IMR-90 (cell line): Measurements from ENCODE around the gene SEC14L6. TPM values are rescaled to one million over a fixed set of nuclear protein-coding genes. Genes with fewer than 3 reads are reported as not detected.

Source experiments
- ATAC-seq: fragments of 200-7000 bp; cut with Tn5 transposase; 2 replicates; pipeline ENCODE4 v1.9.1; 2020; ENCODE audit warnings: low read depth, mild to moderate bottlenecking, moderate library complexity
- BruUV-seq: library from RNA; stranded (reverse); fragments of 400-500 nt; replicated peaks from 2 replicates; lab custom pipeline; 2021; lab: Mats Ljungman, UMichigan
- CTCF ChIA-PET: fragments of 300-600 bp; formaldehyde crosslinking; extraction: SDS; loops from one replicate; lab custom pipeline; 2021; ENCODE audit warnings: antibody characterized with exemption; lab: Yijun Ruan, JAX
- POLR2A ChIA-PET: fragments of 300-600 bp; sonication (Branson Sonifier 250); formaldehyde crosslinking; loops from one replicate; lab custom pipeline; 2022; ENCODE audit warnings: antibody characterized with exemption; ENCODE audit not compliant: unreplicated experiment; lab: Charles Lee
- DNase-seq: peaks from one replicate; pipeline ENCODE4 v3.0.0; 2013
- H2AFZ ChIP-seq: replicated peaks from 2 replicates; pipeline ENCODE3; 2013; ENCODE audit warnings: low read length, mild to moderate bottlenecking; ENCODE audit not compliant: poor library complexity
- H2AK5ac ChIP-seq: 2 replicates; pipeline ENCODE4 v1.6.1; 2013; ENCODE audit warnings: low read depth, low read length, inconsistent platforms
- H2AK9ac ChIP-seq: replicated peaks from 2 replicates; pipeline ENCODE3; 2013; ENCODE audit warnings: mild to moderate bottlenecking, low read depth, low read length, moderate library complexity; ENCODE audit not compliant: poor library complexity
- H2BK120ac ChIP-seq: 2 replicates; pipeline ENCODE4 v1.6.1; 2013; ENCODE audit warnings: low read depth, low read length, inconsistent platforms
- H2BK15ac ChIP-seq: 3 replicates; pipeline ENCODE4 v1.6.1; 2013; ENCODE audit warnings: low read depth, low read length, inconsistent platforms
- H2BK20ac ChIP-seq: 2 replicates; pipeline ENCODE4 v1.6.1; 2013; ENCODE audit warnings: low read depth, mild to moderate bottlenecking, inconsistent platforms, low read length, moderate library complexity
- H2BK5ac ChIP-seq: 2 replicates; pipeline ENCODE4 v1.6.1; 2013; ENCODE audit warnings: mild to moderate bottlenecking, low read depth, low read length, inconsistent platforms; ENCODE audit not compliant: poor library complexity, severe bottlenecking
- H3K14ac ChIP-seq: replicated peaks from 2 replicates; pipeline ENCODE4 v1.6.1; 2013; ENCODE audit warnings: low read depth, low read length, inconsistent platforms
- H3K18ac ChIP-seq: 2 replicates; pipeline ENCODE4 v1.6.1; 2013; ENCODE audit warnings: low read depth, low read length, control low read depth
- H3K23ac ChIP-seq: 2 replicates; pipeline ENCODE4 v1.6.1; 2013; ENCODE audit warnings: low read depth, low read length, inconsistent platforms
- H3K27ac ChIP-seq: 2 replicates; pipeline ENCODE4 v1.5.1; 2013; ENCODE audit warnings: mild to moderate bottlenecking, control low read depth, low read length; ENCODE audit not compliant: insufficient read depth
- H3K27me3 ChIP-seq: 2 replicates; pipeline ENCODE4 v1.6.1; 2013; ENCODE audit warnings: low read length; ENCODE audit not compliant: control insufficient read depth, insufficient read depth
- H3K36me3 ChIP-seq: 2 replicates; pipeline ENCODE4 v1.6.1; 2013; ENCODE audit warnings: low read length, mixed read lengths; ENCODE audit not compliant: control insufficient read depth, insufficient read depth
- H3K4ac ChIP-seq: 2 replicates; pipeline ENCODE4 v1.6.1; 2013; ENCODE audit warnings: low read depth, low read length, inconsistent platforms
- H3K4me1 ChIP-seq: 2 replicates; pipeline ENCODE4 v1.6.1; 2013; ENCODE audit warnings: low read length, mixed read lengths; ENCODE audit not compliant: control insufficient read depth, insufficient read depth
- H3K4me2 ChIP-seq: 2 replicates; pipeline ENCODE4 v1.6.1; 2013; ENCODE audit warnings: low read depth, mild to moderate bottlenecking, control low read depth, low read length, moderate library complexity
- H3K4me3 ChIP-seq: 2 replicates; pipeline ENCODE4 v1.5.1; 2013; ENCODE audit warnings: low read depth, mild to moderate bottlenecking, control low read depth, low read length, moderate library complexity; ENCODE audit not compliant: insufficient read depth
- H3K56ac ChIP-seq: 2 replicates; pipeline ENCODE4 v1.6.1; 2013; ENCODE audit warnings: low read length, inconsistent platforms; ENCODE audit not compliant: insufficient read depth; ENCODE audit errors: extremely low read depth
- H3K79me1 ChIP-seq, 2 experiments: 2 replicates each; pipeline ENCODE4 v1.6.1; 2013; ENCODE audit warnings: low read length in 2 of 2, inconsistent platforms in 1 of 2, low read depth in 1 of 2
- H3K9ac ChIP-seq: 2 replicates; pipeline ENCODE4 v1.6.1; 2013; ENCODE audit warnings: low read depth, low read length, control low read depth
- H3K9me1 ChIP-seq: 2 replicates; pipeline ENCODE4 v1.6.1; 2013; ENCODE audit warnings: low read length, inconsistent platforms; ENCODE audit not compliant: insufficient read depth
- H3K9me3 ChIP-seq: 2 replicates; pipeline ENCODE4 v1.6.1; 2013; ENCODE audit warnings: low read length; ENCODE audit not compliant: control insufficient read depth, insufficient read depth
- H4K20me1 ChIP-seq: 2 replicates; pipeline ENCODE4 v1.6.1; 2013; ENCODE audit warnings: low read length, inconsistent platforms; ENCODE audit not compliant: insufficient read depth
- H4K5ac ChIP-seq: 2 replicates; pipeline ENCODE4 v1.6.1; 2013; ENCODE audit warnings: mild to moderate bottlenecking, low read depth, low read length, control low read depth
- H4K8ac ChIP-seq, 2 experiments: 2 replicates each; pipeline ENCODE4 v1.6.1; 2013; ENCODE audit warnings: low read depth in 2 of 2, low read length in 2 of 2, control low read depth in 1 of 2, inconsistent platforms in 1 of 2
- H4K91ac ChIP-seq: 2 replicates; pipeline ENCODE4 v1.6.1; 2013; ENCODE audit warnings: low read depth, low read length, inconsistent platforms; ENCODE audit not compliant: insufficient read depth
- WGBS, 2 experiments: methylation state at CpG; one replicate each; pipeline versions ENCODE4 v1.1.5 to v1.1.7; 2013; ENCODE audit warnings: missing lambda C conversion rate in 2 of 2; ENCODE audit not compliant: insufficient read length in 1 of 2; ENCODE audit errors: extremely low coverage in 2 of 2; 5-methylcytosine and 5-hydroxymethylcytosine counted together
- dilution Hi-C: fragments of 300-500 bp; cut with HindIII; formaldehyde crosslinking; loops from one replicate; pipeline ENCODE4 v1.14.3; 2018; ENCODE audit warnings: low sequenced_read_pairs; ENCODE audit not compliant: unreplicated experiment
- in situ Hi-C: fragments of 300-500 bp; cut with MboI; formaldehyde crosslinking; loops from 3 replicates; pipeline ENCODE4 v1.14.3; 2019; ENCODE audit warnings: low sequenced_read_pairs, inconsistent platforms, mixed read lengths
- intact Hi-C: fragments of 100-400 bp; cut with micrococcal nuclease; formaldehyde crosslinking; loops from 2 replicates; pipeline ENCODE4 v1.10.0; 2022
- polyA plus RNA-seq, 3 experiments: library from polyadenylated mRNA; depleted of rRNA; stranded (reverse); fragments of >200 nt; gene quantifications; 2 replicates each; pipeline ENCODE4 v1.2.3, GENCODE V29; 2012; ENCODE audit warnings: low replicate concordance in 1 of 3
- total RNA-seq: library from RNA; depleted of rRNA; stranded (reverse); fragments of >200 nt; gene quantifications from 2 replicates; pipeline ENCODE4 v1.2.3, GENCODE V29; 2012
- TF ChIP-seq, protein P1 (sequence below): conservative IDR thresholded peaks from 2 replicates; pipeline ENCODE4 v1.5.1; 2012; ENCODE audit warnings: mild to moderate bottlenecking, low read depth, low read length, improper control_type of control experiment
- TF ChIP-seq, protein P2 (sequence below): fragments of 150-350 bp; IDR thresholded peaks from 2 replicates; pipeline ENCODE4 v1.6.1; 2017; ENCODE audit warnings: mild to moderate bottlenecking, antibody characterized with exemption, low read length, low read depth

The SEC14L6 gene
- total and polyA plus RNA-seq, 2 of the 4 experiments (the other 2 are of a cell fraction) = 0.09 TPM; not detected in 1

DNA sequence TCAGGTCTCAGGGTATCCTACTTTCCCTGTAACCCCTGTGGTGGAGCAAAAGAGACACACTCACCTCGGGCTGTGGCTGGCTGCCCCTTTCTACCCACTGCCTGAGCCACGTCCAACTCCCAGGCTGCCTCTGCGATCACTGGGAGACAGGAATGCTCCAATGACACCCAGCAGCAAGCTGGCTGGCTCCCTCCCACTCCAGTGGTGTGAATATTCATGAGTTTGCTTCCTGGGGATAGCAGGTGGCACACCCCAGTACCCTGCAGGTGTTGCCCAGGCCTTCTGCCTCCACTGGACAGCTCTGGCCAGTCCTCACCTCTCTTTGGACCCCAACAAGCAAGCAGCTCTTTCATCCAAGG lies 18.2 kb upstream of the SEC14L6 start:
- dilution Hi-C loops = no loop called here
- no peak overlapping the region for H4K8ac ChIP-seq
- no peak overlapping the region for H3K4me2 ChIP-seq
- H2BK120ac ChIP-seq = no peak overlapping the region
- H3K4me3 ChIP-seq = no peak overlapping the region
- no peaks in the 10 kb centered on the region for H3K79me1 ChIP-seq
- no peak overlapping the region for H2BK5ac ChIP-seq
- no peak overlapping the region for H3K9ac ChIP-seq
- H3K23ac ChIP-seq = no peak overlapping the region
- CTCF ChIA-PET = no interaction called here
- H3K9me3 ChIP-seq = no peaks in the 10 kb centered on the region
- no CpG with 5 or more reads among the region's 3 CpGs for whole genome bisulfite sequencing, 2 experiments
- ATAC-seq (no peak), DNase-seq (no peak)
- H4K20me1 ChIP-seq = no peaks in the 10 kb centered on the region
- H2AK5ac ChIP-seq = no peak overlapping the region
- H4K91ac ChIP-seq = no peak overlapping the region
- H3K27ac ChIP-seq = no peak overlapping the region
- no peak overlapping the region for H3K14ac ChIP-seq
- H4K5ac ChIP-seq = no peak overlapping the region
- H3K27me3 ChIP-seq = peaks cover 50% of the 10 kb centered on the region
- H3K56ac ChIP-seq = no peak overlapping the region
- POLR2A ChIA-PET = no interaction called here
- H3K4me1 ChIP-seq = no peaks in the 10 kb centered on the region
- BruUV-seq = no TSS peak
- TF ChIP-seq, protein P1, sequence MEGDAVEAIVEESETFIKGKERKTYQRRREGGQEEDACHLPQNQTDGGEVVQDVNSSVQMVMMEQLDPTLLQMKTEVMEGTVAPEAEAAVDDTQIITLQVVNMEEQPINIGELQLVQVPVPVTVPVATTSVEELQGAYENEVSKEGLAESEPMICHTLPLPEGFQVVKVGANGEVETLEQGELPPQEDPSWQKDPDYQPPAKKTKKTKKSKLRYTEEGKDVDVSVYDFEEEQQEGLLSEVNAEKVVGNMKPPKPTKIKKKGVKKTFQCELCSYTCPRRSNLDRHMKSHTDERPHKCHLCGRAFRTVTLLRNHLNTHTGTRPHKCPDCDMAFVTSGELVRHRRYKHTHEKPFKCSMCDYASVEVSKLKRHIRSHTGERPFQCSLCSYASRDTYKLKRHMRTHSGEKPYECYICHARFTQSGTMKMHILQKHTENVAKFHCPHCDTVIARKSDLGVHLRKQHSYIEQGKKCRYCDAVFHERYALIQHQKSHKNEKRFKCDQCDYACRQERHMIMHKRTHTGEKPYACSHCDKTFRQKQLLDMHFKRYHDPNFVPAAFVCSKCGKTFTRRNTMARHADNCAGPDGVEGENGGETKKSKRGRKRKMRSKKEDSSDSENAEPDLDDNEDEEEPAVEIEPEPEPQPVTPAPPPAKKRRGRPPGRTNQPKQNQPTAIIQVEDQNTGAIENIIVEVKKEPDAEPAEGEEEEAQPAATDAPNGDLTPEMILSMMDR = no peak
- TF ChIP-seq, protein P2, sequence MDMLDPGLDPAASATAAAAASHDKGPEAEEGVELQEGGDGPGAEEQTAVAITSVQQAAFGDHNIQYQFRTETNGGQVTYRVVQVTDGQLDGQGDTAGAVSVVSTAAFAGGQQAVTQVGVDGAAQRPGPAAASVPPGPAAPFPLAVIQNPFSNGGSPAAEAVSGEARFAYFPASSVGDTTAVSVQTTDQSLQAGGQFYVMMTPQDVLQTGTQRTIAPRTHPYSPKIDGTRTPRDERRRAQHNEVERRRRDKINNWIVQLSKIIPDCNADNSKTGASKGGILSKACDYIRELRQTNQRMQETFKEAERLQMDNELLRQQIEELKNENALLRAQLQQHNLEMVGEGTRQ = no peak
- intact Hi-C loops = loop anchor here (1.0 kb wide), 1 partner anchor 23 kb away; no protein-coding TSS in a partner anchor
- no peak overlapping the region for H2AFZ ChIP-seq
- in situ Hi-C loops = no loop called here
- H2BK20ac ChIP-seq = no peak overlapping the region
- no peak overlapping the region for H3K18ac ChIP-seq
- H2BK15ac ChIP-seq = no peak overlapping the region
- H2AK9ac ChIP-seq = no peak overlapping the region
- no peaks in the 10 kb centered on the region for H3K9me1 ChIP-seq
- no peak overlapping the region for H3K4ac ChIP-seq
- H3K36me3 ChIP-seq = no peaks in the 10 kb centered on the region
